ENCODE data around the gene NEDD4L.

The NEDD4L gene

GRCh38 chr18:58046093-58046793, 2.2 kb downstream of the NEDD4L start:
- ATAC-seq = no peak
- TF ChIP-seq PPARA (CRISPR knock-in tag; IDR thresholded peaks at IDR 0.05; ENCODE audit: borderline replicate concordance) = no peak
- TF ChIP-seq SNAI2 (CRISPR knock-in tag; IDR thresholded peaks at IDR 0.05) = no peak
- TF ChIP-seq TSHZ2 (CRISPR knock-in tag; IDR thresholded peaks at IDR 0.05) = no peak
- no peak for TF ChIP-seq ZNF565 (CRISPR knock-in tag; conservative IDR thresholded peaks at IDR 0.05; ENCODE audit: low read depth)
- TF ChIP-seq ZNF70 (CRISPR knock-in tag; IDR thresholded peaks at IDR 0.05) = no peak
- TF ChIP-seq PATZ1 (CRISPR knock-in tag; IDR thresholded peaks at IDR 0.05; ENCODE audit: borderline replicate concordance) = no peak

DNA sequence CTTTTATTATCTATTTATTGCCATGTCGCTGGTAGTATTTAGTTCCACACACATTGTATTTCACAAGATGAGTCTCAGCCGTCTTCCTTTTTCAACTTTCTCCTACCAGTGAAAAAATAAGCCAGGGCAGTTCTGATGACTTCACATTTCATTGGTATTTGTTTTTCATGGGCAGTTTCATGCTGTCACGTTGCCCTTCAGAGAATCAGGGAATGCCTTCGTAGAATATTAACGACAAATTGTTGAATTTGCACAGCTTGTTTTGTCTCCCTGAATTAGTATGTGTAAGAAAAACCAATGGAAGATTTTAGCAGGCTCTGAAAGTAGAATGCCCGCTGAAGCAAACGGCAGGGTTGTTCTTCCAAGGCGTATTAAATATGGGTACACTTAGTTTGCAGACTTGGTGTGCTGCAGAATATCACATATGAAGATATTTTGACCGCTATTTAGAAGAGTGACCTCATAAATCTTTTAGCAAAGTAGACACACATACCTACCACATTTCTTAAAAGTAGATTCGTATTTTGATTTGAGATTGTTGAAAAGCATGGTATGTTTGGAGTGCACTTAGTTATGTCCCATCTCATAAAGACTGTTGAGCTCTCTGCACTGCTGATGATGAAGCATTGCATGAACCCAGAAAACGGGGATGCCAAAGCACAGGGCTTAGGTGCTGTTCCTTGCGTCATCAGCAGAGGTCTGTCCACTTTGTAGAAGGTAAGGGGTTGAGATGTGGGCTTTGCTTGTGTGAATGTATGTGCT, 2.9 kb downstream of the NEDD4L start:
- no peak for ATAC-seq
- no peak for TF ChIP-seq ZFP30 (CRISPR knock-in tag; IDR thresholded peaks at IDR 0.05)

GRCh38 chr18:58047556-58047882, 3.5 kb downstream of the NEDD4L start:
- no peak for ATAC-seq
- TF ChIP-seq PPARA (CRISPR knock-in tag; IDR thresholded peaks at IDR 0.05; ENCODE audit: borderline replicate concordance) (no peak), ESRRG (CRISPR knock-in tag; IDR thresholded peaks at IDR 0.05) (no peak), ARNTL (CRISPR knock-in tag; IDR thresholded peaks at IDR 0.05; ENCODE audit: borderline replicate concordance, low read depth) (no peak), ZFP3 (CRISPR knock-in tag; IDR thresholded peaks at IDR 0.05) (no peak), ZNF8 (CRISPR knock-in tag; IDR thresholded peaks at IDR 0.05) (no peak), TSHZ2 (CRISPR knock-in tag; IDR thresholded peaks at IDR 0.05) (no peak), BACH2 (CRISPR knock-in tag; IDR thresholded peaks at IDR 0.05; ENCODE audit: borderline replicate concordance) (no peak), CSDC2 (CRISPR knock-in tag; IDR thresholded peaks at IDR 0.05) (no peak), PATZ1 (CRISPR knock-in tag; IDR thresholded peaks at IDR 0.05; ENCODE audit: borderline replicate concordance) (no peak), TOX (CRISPR knock-in tag; IDR thresholded peaks at IDR 0.05; ENCODE audit: borderline replicate concordance) (no peak), SNAI2 (CRISPR knock-in tag; IDR thresholded peaks at IDR 0.05) (no peak), RARB (CRISPR knock-in tag; IDR thresholded peaks at IDR 0.05) (no peak), ISL1 (CRISPR knock-in tag; IDR thresholded peaks at IDR 0.05) (no peak), GLIS3 (CRISPR knock-in tag; IDR thresholded peaks at IDR 0.05) (no peak), ZNF565 (CRISPR knock-in tag; conservative IDR thresholded peaks at IDR 0.05; ENCODE audit: low read depth) (no peak), TCF4 (CRISPR knock-in tag; IDR thresholded peaks at IDR 0.05; ENCODE audit: borderline replicate concordance) (no peak), POU6F1 (CRISPR knock-in tag; IDR thresholded peaks at IDR 0.05; ENCODE audit: borderline replicate concordance, low read depth) (no peak), OSR1 (CRISPR knock-in tag; IDR thresholded peaks at IDR 0.05) (no peak), ZFP30 (CRISPR knock-in tag; IDR thresholded peaks at IDR 0.05) (no peak)
